Measurements from ENCODE around the gene CBX7.
"Not testable (repeated sequence)": the region's sequence is repeated elsewhere in the genome, so short reads cannot be mapped to it uniquely, and the experiment has no call there.

CBX7 gene

DNA sequence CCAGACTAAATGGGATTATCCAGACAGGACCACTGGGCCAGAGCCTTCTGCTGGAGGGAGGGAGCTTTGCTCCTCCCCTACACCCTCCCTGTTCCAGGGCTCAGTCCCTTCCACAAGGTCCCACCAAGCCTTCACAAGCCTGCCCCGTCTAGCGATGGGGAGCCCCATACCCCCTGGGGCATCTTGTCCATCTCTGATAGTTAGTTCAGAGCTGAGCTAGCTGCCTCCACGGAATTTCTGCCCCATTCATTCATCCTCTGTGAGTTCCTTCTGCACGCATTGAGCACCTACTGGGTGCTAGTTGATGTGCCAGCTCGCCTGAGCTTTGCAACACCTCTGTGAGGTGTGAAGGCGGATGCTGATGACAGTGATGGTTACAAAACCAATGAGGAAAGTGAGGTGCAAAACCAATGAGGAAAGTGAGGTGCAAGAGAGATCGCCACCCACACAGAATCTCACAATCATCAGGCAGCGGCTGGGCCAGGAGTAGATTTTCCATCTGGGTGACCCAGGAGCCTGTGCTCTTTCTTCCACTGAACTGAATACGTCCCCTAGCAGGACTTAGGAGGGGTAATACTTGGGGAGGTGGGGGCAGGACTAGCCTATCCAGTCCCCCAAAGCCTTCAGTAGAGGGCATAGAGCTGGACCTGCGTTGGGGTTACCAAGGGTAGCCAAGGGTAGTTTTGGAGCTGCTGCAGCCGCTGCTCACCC lies 21.5 kb upstream of the CBX7 start:
- no peak for DNase-seq

DNA sequence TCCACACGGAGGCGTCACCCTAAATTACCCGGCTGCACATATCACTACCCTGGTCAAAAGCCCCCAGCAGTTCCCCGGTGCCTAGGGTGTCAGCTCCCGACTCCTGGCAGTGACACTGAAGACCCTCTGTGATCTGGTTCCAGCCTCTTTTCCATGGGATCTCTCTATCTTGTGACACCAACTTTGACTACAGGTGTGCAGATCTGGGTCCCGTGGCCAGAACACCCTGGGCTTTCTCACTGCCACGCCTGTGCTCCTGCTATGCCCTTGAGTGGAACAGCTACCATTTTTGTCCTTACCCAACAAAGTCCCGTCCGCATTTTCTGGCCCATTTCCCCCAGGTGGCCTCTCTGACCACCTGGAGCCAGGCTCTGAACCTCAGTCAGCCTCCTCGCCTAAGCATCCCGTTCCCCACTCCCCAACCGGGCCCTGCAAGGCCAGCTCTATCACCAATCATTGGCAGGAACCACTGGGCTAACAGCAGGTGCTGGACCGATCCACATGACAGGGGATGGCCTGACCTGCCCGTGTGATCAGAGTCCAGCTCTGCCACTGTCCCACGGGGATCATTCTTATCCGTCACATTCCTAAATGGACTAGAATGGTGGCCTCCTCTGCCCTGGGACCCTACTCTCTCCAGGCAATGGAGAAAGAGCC lies 20.7 kb upstream of the CBX7 start:
- no peak for DNase-seq

DNA sequence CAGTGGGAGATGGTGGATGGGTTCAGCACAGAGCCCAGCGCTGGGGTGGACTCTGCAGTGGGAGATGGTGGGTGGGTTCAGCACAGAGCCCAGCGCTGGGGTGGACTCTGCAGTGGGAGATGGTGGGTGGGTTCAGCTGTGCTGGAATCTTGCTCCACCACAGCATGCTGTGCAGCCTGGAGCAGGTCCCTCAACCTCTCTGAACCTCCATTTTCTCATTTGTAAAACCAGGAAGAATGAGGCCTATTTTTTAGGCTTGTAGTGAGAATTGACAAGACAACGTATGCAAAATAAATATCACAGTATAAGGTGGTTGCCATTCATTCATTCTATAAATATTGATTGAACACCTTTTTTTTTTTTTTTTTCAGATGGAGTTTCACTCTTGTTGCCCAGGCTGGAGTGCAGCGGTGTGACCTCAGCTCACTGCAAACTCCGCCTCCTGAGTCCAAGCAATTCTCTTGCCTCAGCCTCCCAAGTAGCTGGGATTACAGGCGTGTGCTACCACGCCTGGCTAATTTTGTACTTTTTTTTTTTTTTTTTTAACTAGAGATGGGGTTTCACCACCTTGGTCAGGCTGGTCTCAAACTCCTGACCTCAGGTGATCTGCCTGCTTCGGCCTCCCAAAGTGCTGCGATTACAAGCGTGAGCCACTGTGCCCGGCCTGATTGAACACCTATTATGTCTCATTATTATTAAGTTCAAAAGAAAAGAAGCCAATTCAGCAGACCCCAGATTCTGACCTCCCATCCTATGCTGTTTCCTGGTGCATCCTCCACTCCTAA lies 20.0 kb upstream of the CBX7 start:
- DNase-seq: not testable (repeated sequence)

DNA sequence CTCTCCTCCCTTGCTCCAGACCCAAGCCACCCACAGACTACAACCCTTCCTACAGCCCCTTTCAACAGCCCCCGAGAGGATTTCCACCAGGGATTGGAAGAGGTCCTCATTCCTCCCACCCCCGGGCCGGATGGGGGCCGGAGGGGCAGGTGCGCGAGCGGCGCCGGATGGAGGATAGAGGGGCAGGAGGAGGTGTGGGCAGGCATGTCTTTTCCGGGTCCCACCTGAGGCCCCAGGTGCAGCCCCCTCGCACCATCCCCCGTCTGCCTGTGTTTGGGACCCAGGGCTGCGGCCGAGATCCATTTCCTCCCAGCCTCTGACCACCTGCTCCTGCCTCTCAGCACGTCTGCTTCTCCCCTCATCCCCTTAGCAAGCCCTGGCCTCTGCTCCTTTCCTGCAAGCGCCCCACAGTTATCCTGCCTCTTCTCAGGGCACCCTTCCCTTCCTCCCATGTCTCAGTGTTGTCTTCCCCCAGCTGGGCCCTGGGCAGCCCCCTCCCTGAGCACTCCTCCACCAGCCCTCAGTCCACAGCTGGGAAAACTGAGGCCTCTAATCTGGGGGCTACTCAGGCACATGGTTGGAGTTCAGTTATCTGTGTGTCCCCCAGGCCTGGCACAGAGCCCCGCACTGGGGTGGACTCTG lies 19.3 kb upstream of the CBX7 start:
- DNase-seq: no peak

DNA sequence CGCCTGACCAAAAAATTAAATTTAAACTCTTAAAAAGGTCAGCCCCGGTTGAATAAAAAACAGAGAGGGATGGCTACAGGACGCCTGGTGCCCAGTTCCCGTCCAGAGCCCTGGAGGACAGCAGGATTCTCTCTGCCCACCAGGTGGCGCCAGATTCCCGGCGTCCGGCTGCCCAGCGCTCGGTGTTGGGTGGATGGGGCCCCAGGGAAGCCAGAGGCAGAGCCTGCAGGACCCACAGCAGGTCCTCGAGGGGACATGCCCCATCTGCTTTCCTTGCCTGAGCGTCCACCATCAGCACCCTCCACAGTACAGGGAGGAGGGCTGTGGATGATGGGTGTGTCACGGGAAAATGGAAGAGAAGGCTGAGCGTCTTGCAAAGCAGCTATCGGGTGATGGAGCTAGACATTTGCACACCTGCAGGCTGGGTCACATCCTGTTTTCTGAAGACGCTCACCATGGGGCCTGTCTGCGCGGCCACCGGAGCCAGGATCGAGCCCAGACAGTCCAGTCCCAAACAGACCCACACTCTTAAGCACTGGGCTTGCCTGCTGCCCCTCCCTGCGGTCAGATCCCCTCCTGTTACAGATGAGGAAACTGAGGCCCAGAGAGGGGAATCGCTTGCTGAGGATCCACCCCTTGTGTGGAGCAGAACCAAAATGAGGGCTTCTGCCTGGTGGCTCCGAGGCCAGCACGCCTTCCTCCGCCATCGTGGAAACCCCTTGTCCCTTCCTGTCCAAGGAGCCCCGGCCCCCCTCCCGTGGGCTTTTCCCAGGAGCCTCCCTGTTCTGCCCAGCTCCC lies 18.5 kb upstream of the CBX7 start:
- DNase-seq: peak; percentile 70

DNA sequence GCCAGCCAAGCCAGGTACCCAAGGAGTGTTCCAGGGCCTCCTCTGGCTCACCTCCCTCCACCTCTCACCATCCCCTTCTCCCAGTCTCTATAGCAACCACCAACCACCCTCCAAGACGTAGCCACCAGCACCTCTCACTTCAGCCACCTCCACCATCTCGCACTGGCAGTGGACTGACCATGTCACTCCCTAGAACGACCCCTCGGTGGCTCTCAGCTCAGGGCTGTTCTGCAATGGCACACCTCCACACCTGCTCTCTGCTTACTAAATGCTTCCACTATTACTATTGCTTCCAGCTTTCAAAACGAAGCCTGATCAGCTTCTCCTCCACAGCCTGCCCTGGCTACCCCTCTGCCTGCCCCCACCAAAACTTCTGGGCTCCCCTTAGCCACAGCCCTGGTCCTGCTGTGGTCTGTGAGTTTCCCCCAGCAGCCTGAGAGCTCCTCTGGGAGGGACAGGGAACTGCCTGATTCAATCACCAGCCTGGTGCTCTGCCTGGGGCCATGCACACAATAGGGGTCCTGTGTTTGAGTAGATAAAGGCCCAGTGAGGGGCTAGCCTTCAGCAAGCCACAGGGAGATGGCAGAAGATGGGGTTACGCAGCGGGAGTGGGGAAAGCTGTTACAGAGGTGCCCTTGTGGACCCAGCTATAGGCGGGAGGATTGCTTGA lies 17.5 kb upstream of the CBX7 start:
- DNase-seq: no peak

DNA sequence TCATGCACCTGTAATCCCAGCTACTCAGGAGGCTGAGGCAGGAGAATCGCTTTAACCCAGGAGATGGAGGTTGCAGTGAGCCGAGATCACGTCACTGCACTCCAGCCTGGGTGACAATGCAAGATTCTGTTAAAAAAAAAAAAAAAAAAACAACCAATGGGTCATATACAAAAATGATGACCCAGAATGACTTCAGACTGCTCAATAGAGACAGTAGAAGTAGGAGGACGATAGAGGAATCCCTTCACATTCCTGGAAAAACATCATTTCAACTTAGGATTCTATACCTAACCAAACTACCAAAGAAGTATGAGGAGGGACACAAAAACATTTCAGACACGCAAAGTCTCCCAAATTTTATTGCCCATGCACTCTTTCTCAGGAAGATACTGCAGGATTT lies 14.1 kb upstream of the CBX7 start:
- DNase-seq: no peak

DNA sequence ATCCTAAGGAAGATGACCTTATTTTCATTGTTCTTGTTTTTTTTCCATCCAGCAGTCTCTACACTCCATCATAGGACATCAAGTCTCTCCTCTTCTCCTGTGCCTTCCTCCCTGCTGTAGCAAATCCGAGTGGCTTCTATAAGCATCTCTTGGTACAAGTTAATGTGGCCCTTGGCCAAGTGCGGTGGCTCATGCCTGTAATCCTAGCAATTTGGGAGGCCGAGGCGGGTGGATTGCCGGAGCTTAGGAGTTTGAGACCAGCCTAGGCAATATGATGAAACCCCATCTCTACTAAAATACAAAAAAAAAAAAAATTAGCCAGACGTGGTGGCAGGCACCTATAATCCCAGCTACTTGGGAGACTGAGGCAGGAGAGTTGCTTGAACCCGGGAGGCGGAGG lies 3.6 kb upstream of the CBX7 start:
- DNase-seq: not testable (repeated sequence)

DNA sequence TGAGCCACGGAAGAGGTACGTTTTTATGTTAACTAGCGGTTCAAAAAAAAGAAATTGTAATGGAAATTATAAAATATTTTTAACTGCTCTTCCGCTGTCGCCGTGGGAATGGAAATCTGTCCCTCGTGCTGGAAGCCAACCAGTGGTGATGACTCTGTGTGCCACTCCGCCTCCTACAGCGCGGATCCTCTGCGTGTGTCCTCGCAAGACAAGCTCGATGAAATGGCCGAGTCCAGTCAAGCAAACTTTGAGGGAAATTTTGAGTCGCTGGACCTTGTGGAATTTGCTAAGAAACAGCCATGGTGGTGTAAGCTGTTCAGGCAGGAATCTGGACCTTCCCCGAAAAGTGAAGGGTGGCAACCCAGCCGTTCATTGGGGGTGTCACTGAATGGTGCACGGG lies 2.9 kb upstream of the CBX7 start:
- no peak for DNase-seq

DNA sequence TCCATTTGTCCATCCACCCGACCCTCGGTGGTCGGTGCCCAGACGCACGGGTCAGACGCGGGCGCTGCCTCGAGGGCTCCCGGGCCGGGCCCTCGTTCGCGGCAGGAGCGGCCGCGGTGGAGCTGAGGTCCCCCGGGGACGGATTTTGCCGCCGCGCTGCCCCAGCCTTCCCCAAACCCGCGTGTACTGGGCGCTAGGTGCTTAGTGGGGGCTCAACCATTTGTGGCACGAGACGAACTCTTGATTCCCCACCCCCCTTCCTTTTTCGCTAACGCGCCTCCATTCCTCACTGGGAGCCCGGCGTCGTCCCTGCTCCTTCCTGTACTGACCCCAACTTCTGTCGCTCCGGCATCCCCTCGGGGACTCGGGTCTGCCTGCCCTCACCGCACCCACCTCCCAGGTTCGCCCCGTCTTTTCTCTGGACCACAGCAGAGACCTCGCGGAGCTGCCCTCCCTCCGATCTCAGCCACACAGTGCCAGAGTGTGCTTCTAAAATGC lies 789 bp upstream of the CBX7 start:
- no peak for DNase-seq

DNA sequence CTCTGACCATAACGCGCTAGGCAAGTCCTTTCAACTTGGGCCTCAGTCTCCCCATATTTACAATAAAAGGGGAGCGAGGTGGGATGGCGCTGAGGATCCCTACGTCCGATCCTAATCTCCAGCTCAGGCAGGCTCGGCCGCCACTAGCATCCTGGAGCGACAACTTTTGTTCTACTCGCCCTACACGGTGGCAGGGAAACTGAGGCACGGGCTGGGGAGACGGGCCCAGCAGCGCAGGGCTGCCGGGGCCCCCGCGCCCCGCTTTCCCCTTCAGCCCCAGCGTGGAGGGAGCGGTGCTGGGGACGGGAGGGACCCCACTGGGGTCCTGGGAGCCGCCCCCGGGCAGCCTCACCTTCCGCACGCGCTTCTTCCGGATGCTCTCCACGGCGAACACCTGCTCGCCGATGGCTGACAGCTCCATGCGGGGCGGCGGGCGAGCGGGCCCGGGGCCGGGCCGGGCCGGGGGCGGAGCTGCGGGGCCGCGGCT lies 413 bp downstream of the CBX7 start:
- DNase-seq: no peak

DNA sequence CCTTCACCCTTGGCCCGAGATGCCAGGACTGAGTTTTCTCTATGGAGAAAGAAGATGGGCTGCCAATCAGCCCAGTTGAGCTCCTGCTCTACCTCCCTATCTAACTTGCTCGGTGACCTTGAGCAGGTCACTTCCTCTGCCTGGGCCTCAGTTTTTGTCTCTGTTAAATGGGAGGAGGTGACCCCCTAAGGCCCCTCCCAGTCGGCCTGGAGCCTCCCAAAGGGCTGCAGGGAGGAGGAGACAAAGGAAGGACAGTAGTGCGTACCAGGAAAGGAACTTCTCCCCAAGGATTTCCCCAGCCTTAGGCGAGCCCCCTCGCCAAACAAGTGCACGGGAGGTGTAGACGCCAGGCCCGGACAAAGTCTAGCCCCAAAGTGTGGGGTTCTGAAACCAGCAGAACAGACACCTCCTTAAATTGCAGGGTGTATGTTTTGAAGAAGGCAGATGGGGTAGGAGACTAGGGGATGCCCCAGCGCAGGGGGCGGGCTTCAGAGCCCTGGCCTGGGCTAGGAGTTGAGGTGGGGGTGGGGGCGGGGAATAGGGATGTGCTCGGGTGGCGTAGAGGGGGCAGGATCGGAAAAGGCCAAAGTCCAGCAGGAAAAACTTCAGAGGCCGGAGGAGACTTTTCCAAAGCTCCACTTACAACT lies 1.0 kb downstream of the CBX7 start:
- no peak for DNase-seq

DNA sequence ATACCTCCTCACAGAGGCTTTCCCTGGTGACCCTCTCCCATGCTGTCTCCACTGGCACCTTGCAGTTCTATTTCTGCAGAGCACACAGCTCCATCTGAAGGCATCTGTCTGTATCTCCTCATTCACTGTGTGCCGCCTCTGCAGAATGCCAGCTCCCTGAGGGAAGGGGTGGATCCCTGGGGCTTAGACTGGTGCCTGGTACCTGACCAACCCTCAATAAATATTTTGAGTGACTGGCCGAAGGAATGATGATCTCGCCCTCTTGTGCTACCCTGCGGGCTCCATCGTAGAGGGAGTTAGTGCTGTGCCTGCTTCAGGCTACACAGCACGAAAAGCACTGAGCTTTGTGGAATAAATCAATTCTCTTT lies 1.6 kb downstream of the CBX7 start:
- DNase-seq: no peak

DNA sequence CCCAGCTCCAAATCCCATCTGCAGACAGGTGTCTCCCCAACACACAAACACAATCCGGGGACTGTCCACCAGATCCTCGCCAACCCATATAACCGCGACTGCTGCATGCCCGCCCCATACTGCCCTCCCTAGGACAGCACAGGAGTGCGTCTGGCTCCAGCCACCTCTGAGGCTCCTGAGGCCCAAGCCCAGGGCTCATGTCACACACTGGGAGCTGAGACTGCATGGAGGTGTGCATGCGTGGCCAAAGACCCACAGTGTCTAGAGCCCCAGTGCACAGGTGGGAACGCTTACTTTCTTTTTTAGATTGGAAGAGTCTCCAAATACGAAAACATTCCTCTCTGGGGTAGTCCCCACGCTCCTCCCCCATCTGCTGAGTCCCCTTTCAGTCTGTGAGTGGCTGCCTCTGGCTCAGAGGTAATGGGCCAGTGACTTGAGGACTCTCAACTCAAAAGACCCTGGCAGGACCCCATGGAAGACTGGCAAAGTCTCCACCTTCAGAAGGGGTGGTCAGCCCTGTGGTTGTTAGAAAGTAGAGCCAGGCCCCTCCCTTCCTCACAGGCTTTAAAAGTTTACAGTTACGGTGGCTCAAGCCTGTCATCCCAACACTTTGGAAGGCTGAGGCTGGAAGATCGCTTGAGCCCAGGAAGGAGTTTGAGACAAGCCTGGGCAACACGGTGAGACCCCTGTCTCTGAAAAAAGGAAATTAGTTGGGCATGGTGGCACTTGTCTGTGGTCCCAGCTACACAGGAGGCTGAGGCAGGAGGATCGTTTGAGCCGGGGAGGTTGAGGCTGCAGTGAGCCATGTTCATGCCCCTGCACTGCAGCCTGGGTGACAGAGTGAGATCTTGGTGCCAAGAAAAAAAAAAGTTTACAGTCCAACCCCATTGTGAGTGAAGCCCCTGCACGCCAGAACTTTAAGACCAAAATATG lies 2.3 kb downstream of the CBX7 start:
- no peak for DNase-seq

DNA sequence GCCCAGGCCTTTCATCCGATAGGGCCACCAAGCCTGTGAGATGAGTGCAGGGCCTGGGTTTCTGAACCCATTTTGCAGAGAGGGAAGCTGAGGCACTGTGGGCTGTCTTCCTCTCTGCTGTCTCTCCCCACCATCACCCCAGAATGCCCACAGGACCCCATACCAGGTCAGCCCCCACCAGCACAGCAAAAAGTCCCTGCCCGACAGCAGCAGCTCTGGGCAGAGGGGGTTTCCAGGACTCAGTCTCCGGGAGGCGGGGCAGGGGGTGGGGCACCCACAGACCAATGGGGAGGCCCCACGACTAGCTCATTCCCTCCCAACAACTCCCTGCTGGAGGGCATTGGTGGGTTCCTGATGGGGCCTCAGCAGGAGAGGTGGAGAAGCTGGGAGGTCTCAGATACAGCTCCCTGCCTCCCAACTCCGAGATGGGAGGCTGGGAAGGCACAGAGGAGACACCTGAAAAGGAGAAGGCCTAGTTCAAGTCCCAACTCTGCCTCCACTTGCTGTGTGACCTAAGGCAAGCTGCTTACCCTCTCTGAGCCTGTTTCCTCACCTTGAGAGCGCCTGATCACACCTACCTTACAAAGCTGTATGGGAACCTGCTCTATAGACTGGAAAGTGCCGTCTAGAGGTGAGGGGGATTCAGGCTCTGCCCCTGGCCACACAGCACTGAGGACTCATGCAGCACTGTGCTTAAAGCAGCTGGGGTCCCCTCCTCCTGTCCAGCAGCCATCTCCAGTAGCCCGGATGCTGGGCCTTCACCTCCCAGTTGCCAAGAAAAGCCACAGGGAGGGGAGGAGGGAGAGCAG lies 3.5 kb downstream of the CBX7 start:
- no peak for DNase-seq

DNA sequence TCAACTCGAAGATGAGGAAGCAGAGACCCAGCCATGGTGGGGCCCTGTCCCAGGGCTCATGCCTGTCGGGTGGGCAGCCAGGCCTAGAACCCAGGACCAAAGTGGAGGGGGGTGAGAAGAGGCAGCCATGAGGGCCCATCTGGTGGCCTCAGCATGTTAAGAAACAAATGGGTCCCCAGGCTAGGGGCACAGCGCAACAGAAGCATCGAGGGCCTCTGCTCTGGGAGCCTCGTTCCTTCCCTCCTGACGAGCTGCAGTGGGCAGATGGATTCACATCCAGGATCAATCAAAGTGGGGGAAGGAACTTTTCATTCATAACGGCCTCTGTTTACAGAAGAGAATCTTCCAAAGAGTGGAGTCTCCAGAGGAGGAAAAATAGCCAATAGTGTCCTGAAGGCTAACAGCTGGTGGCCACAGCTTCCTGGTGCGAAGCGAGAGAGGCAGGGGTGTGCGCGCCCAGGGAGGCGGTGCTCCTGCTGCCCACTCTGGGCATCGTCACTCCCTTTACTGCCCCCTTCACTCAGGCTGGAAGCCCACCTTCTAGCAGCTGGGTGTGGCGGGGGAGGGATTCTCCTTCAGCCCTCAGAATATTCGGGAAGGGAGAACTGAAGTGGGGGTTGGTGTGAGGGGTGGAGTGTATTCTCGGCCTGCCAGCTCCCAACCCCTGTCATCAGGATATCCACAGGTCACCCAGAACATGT lies 4.3 kb downstream of the CBX7 start:
- DNase-seq: no peak

DNA sequence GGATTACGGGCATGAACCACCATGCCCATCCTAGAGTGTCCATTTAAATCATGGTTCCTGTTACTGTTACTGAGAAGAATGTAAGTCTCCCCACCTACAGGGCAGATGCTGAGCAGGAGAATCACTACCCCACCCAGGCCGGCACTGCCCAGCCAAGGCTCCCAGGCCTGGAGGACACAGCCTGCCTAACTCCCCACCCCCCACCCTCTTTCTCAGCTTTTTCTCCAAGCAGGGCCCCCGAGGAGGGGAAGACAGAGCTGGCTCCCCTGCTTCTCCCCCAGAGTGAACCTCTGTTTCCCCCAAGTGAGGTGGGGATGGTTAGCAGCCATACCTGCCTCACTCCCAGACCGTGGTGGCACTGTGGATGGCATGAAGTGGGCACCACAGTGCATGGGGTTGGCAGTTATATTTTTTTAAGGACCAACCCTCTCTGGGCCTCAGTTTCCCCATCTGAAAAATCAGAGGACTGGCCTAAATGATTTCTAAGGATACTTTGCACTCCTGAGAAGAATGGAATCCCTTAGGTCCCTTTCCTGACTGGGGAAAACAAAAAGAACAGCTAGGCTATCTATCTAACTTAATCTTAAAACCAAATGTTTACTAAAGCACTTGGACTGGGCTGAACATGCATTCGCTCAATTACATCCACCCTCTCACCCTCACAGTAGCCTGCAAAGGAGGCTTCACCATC lies 5.0 kb downstream of the CBX7 start:
- DNase-seq: no peak

Data from NCI-H1105 (cell line).